HG03064 (cell line): ENCODE measurements around the gene SEMA4C.

ENCODE experiments used
- ATAC-seq: cut with Tn5 transposase; IDR thresholded peaks from one replicate; pipeline ENCODE4 v1.9.1; 2021; ENCODE audit warnings: low read depth; ENCODE audit not compliant: unreplicated experiment

The SEMA4C gene

GRCh38 chr2:96883306-96883705 lies 13.4 kb upstream of the SEMA4C start:
- no peak for ATAC-seq

- ATAC-seq, result no peak
Measured at GRCh38 chr2:96882906-96883305, 13.0 kb upstream of the SEMA4C start.

DNA sequence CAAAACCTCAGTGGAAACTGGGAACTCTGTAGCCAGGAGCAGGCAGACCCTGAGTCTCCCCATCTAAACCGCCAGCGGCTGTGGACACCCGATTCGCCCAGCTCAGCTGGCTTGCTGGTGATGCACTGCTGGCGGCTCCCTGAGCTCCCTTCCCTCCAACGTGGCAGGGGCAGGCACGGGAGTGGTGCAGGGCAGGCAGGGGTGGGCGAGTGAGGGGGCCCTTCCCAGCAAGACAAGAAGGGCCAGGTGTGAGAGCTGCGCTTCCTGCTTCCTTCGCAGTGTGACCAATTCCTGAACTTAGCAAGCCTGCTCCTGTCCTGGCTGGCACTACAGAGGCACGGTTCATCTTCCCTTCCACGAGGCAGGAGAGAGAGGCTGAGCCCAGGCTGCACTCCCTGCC lies 12.3 kb upstream of the SEMA4C start:
- no peak for ATAC-seq

DNA sequence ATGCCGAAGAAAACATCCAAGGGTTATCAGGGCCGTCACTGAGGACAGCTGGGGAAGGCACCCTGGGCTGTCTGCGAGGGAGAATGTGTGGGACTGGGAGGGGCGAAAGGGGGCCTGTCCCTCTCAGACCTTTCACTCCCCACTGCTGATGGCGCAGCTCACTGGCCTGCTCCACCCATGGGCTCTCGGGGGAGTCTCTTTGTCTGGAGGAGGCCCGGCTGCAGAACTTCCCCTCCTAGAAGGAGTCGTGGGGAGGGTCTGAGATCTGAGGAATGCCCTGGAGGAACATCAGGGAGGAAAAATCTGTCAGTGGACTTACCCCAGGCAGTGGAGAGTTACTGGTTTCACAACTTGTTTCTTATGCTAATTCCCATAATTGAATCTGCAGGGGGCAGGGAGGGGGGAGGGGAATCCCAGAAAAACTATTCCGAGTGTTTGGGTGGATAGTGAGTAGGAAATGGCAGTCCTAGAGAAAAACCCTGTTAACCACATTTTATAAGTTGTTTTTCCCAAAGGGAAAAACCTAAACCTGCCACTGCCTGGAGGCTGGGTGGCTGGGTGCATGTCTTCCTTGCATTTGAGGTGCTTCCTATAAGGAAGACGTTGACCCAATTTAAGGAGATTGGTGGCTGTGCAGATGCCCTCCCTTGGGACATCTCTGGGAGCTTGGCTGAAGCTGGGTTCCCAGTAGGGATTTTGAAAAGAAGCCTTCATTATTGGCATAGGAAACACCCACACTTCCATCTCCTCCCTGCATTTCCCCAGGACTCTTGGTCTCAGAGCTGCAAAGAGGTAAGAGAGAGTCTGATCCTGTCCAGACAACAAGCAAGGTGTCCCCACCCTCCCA lies 11.7 kb upstream of the SEMA4C start:
- ATAC-seq, result no peak

GRCh38 chr2:96880891-96881273 lies 11.0 kb upstream of the SEMA4C start:
- no peak for ATAC-seq

DNA sequence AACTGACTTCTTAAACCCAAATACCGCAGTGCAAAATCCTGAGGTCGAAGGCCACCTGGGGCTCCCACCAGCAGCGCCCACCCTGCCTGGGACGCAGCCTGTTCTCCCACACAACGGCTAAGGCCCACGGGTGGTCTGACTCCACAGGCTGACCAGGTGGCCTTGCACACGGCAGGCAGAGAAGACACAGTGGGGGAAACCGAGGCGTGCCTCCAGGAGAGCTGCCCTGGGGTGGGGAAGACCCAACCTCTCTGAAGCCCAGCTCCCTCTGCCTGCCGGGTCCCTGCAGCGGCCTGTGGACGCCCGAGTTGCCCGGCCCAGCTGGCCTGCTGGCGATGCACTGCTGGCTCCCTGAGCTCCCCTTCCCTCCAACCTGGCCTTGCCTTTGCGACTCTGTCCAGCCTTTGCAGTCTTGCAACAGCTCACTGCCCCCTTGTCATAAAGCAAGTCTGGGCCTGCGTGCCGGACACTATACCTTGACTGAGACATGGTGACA lies 9.7 kb upstream of the SEMA4C start:
- ATAC-seq, result no peak

- ATAC-seq, result no peak
Measured at GRCh38 chr2:96878796-96879544, 9.1 kb upstream of the SEMA4C start.

GRCh38 chr2:96878171-96878570 lies 8.3 kb upstream of the SEMA4C start:
- ATAC-seq, result no peak

DNA sequence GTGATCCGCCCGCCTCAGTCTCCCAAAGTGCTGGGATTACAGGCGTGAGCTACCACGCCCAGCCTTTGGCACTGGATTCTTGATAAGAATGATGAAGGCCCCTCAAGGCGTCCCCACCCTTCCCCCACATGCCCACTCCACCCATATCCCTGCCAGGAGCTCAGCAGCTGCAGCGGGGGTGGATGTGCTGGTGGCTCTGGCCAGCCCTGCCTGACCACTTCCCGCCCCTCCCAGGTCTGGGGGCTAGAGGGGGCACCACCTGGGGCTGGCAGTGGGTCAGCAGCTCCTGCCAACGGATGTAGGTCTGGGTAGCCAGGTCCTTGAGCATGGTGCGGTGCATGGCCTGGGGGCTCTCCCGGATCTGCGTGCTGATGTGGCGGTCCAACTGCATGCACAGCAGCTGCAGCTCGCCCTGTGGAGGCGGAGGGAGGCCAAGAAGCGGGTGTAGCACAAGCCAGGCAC lies 7.8 kb upstream of the SEMA4C start:
- ATAC-seq, result no peak

- ATAC-seq, result no peak
Measured at GRCh38 chr2:96877042-96877451, 7.2 kb upstream of the SEMA4C start.

- ATAC-seq, result no peak
Measured at GRCh38 chr2:96876269-96877041, 6.6 kb upstream of the SEMA4C start.

GRCh38 chr2:96875498-96876268 lies 5.8 kb upstream of the SEMA4C start:
- no peak for ATAC-seq

- no peak for ATAC-seq
Measured at GRCh38 chr2:96874198-96874831, 4.4 kb upstream of the SEMA4C start.

GRCh38 chr2:96873651-96874096 lies 3.8 kb upstream of the SEMA4C start:
- ATAC-seq, result no peak

- no peak for ATAC-seq
Measured at GRCh38 chr2:96872591-96873349, 2.9 kb upstream of the SEMA4C start.

DNA sequence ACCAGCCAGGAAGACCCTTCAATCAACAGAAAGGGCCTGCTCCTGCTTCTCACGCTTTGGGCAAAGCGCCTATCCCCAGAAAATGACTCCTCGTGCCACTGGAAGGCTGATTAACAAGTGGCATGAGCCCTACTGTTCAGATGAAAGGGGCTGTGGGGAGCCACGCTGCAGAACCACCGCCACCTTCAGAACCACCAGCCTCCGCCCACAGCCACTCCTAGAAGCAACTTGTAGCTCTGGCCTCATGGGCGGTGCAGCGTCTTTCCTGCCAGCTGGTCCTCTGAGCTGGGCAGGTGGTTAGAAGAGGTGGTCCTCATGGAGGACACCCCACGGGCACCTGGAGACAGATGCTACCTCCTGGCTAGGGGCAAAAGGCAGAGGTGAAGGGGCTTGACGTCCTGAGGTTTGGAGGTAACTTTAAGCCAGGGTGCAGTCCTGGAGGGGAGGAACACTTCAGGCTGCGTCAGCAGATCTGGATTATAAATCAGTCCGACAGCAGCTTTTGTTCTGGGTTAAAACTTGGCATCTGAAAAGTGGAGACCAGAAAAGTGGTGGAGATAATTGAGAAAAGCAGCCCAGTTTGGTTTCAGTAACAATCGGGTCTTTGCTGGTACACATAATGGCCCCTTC lies 861 bp upstream of the SEMA4C start:
- no peak for ATAC-seq

GRCh38 chr2:96869281-96869821 lies 529 bp downstream of the SEMA4C start:
- ATAC-seq, result peak; percentile 10
